Upper lobe of left lung (tissue), 6 donors: ENCODE results near the gene PRDM12. TPM values are rescaled to one million over a fixed set of nuclear protein-coding genes. Genes with fewer than 3 reads are reported as not detected.

ENCODE experiments used
- ATAC-seq, 2 donors: fragments of 200-7000 bp; cut with Tn5 transposase; one replicate each; pipeline ENCODE4 v1.9.1; 2022; ENCODE audit warnings: mild to moderate bottlenecking in 2 of 2, moderate library complexity in 2 of 2; ENCODE audit not compliant: low FRiP score in 2 of 2
- DNase-seq, 2 donors: peaks; one replicate each; pipeline ENCODE4 v3.0.0-alpha.2; 2019 to 2020
- H3K27ac ChIP-seq, 4 donors: fragments of 200-600 bp; sonication (generic); one replicate each; pipeline ENCODE4 v1.5.1; 2016 to 2019
- H3K27me3 ChIP-seq, 4 donors: fragments of 200-600 bp; sonication (generic); one replicate each; pipeline ENCODE4 v1.5.1; 2017 to 2019
- H3K36me3 ChIP-seq, 4 donors: fragments of 200-600 bp; sonication (generic); one replicate each; pipeline ENCODE4 v1.5.1; 2016 to 2019
- H3K4me1 ChIP-seq, 4 donors: fragments of 200-600 bp; sonication (generic); one replicate each; pipeline ENCODE4 v1.5.1; 2018 to 2019
- H3K4me3 ChIP-seq, 4 donors: fragments of 200-600 bp; sonication (generic); one replicate each; pipeline ENCODE4 v1.5.1; 2017 to 2019; ENCODE audit warnings: mild to moderate bottlenecking in 2 of 4, moderate library complexity in 1 of 4
- H3K9me3 ChIP-seq, 4 donors: fragments of 200-600 bp; sonication (generic); one replicate each; pipeline ENCODE4 v1.5.1; 2018 to 2019
- CTCF ChIP-seq, 6 experiments: fragments of 450-650 bp in 4 of 6; fragments of 200-600 bp in 2 of 6; sonication (generic) in 2 of 6; IDR thresholded peaks; one replicate each; pipeline ENCODE4 v1.5.1; 2016 to 2019; ENCODE audit warnings: antibody characterized with exemption in 6 of 6
- EP300 ChIP-seq, 4 donors: sonication (generic); formaldehyde crosslinking; IDR thresholded peaks; one replicate each; pipeline ENCODE4 v1.5.1; 2017; ENCODE audit warnings: antibody characterized with exemption in 4 of 4, control low read depth in 2 of 4
- POLR2A ChIP-seq, 4 donors: fragments of 450-650 bp; IDR thresholded peaks; one replicate each; pipeline ENCODE4 v1.5.1; 2016 to 2017; ENCODE audit warnings: antibody characterized with exemption in 4 of 4, mild to moderate bottlenecking in 2 of 4
- POLR2AphosphoS5 ChIP-seq, 2 donors: sonication (generic); formaldehyde crosslinking; IDR thresholded peaks; one replicate each; pipeline ENCODE4 v1.5.1; 2017; ENCODE audit warnings: antibody characterized with exemption in 2 of 2
- WGBS, 2 donors: methylation state at CpG; one replicate each; pipeline ENCODE4 v1.1.5; 2017 to 2018; 5-methylcytosine and 5-hydroxymethylcytosine counted together
- total RNA-seq, 6 donors: library from RNA; depleted of rRNA in 4 of 6; stranded (reverse); fragments of >200 nt in 4 of 6; gene quantifications; one replicate each; pipeline versions ENCODE4 v1.1.0 to v1.2.1, GENCODE V29; 2016 to 2021
- donor health status: DM: no; HTN: no; CAD: no; lungs with moderate emphysema.
- donor health status: DM: no; HTN: yes; CAD: no; lungs with severe emphysema.

The PRDM12 gene
- total RNA-seq, 6 donors from 2014 or later = 0.10 TPM; not detected in 5

- H3K27ac ChIP-seq = no peak overlapping the region
- no peak overlapping the region for H3K4me3 ChIP-seq
- peaks cover 11 to 38% (median 28%) of the 10 kb centered on the region in 4 donors for H3K36me3 ChIP-seq
- no peaks in the 10 kb centered on the region for H3K4me1 ChIP-seq
- H3K9me3 ChIP-seq = no peaks in the 10 kb centered on the region
- ATAC-seq (no peak), DNase-seq (no peak)
- 90 to 98% methylated on average over 12 to 17 of the region's 17 CpGs for WGBS, 2 donors
- H3K27me3 ChIP-seq = no peaks in the 10 kb centered on the region
- TF ChIP-seq EP300 (IDR thresholded peaks at IDR 0.05) (no peak), CTCF (IDR thresholded peaks at IDR 0.05) (no peak), POLR2AphosphoS5 (IDR thresholded peaks at IDR 0.05) (no peak), POLR2A (IDR thresholded peaks at IDR 0.05) (no peak)
These were observed 24.4 kb upstream of the PRDM12 start for GRCh38 chr9:130639866-130640555.

DNA sequence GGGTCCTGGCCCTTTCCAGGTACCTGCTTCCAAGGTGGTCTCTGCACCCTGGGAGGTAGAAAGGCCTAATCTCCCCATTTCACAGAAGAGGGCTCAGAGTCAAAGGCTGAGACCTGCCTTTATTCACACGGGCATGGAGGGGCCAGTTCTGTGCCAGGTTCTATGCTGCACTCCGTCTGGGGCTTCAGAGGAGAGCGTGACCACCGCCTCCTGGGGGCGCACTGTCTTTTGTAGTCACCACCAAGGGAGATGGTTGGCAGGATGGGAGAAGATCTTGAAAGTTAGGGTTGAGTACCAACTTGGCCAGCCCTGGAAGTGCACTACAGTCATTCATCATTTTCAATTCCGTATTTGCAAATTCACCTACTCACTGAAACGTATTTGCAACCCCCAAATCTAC is 23.7 kb upstream of the PRDM12 start:
- 75 to 81% methylated on average over 7 of the region's 7 CpGs for WGBS, 2 donors
- ATAC-seq (no peak), DNase-seq (no peak)
- Histone ChIP-seq H3K27me3 (no peaks in the 10 kb centered on the region), H3K4me3 (no peak overlapping the region), H3K9me3 (no peaks in the 10 kb centered on the region), H3K27ac (no peak overlapping the region), H3K36me3 (peaks cover 9 to 31% (median 21%) of the 10 kb centered on the region in 4 donors), H3K4me1 (no peaks in the 10 kb centered on the region)
- TF ChIP-seq EP300 (IDR thresholded peaks at IDR 0.05) (no peak), CTCF (IDR thresholded peaks at IDR 0.05) (no peak), POLR2AphosphoS5 (IDR thresholded peaks at IDR 0.05) (no peak), POLR2A (IDR thresholded peaks at IDR 0.05) (no peak)

- no peaks in the 10 kb centered on the region for H3K4me1 ChIP-seq
- H3K4me3 ChIP-seq = no peak overlapping the region
- H3K27ac ChIP-seq = no peak overlapping the region
- no peaks in the 10 kb centered on the region for H3K27me3 ChIP-seq
- WGBS, 2 donors = 74 to 81% methylated on average over 8 of the region's 8 CpGs
- peaks cover 0 to 9% (median 6%) of the 10 kb centered on the region in 4 donors for H3K36me3 ChIP-seq
- no peak for TF ChIP-seq POLR2A (IDR thresholded peaks at IDR 0.05)
- TF ChIP-seq CTCF (IDR thresholded peaks at IDR 0.05) = no peak
- TF ChIP-seq POLR2AphosphoS5 (IDR thresholded peaks at IDR 0.05) = no peak
- TF ChIP-seq EP300 (IDR thresholded peaks at IDR 0.05) = no peak
- ATAC-seq = no peak
- no peaks in the 10 kb centered on the region for H3K9me3 ChIP-seq
- DNase-seq = no peak
These were observed 21.5 kb upstream of the PRDM12 start for GRCh38 chr9:130642926-130643325.

DNA sequence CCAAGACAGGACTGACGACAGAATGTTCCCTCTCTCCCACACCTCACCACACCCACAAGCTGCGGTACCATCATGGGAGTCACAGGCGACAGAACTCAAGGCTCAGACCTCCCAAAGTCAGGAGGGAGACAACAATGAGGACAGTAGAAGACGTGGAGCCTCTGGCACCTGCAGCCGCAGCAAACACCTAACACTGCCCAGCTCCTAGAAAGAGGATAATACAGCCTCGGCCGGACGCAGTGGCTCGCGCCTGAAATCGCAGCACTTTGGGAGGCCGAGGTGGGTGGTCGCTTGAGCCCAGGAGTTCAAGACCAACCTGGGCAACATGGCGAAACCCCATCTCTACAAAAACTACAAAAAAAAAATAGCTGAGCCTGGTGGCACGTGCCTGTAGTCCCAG is 13.2 kb upstream of the PRDM12 start:
- H3K27me3 ChIP-seq = no peaks in the 10 kb centered on the region
- H3K9me3 ChIP-seq = no peaks in the 10 kb centered on the region
- no peaks in the 10 kb centered on the region for H3K36me3 ChIP-seq
- no peak overlapping the region for H3K27ac ChIP-seq
- 78 to 84% methylated on average over 13 to 15 of the region's 15 CpGs for WGBS, 2 donors
- no peak for DNase-seq
- no peak for ATAC-seq
- no peaks in the 10 kb centered on the region for H3K4me1 ChIP-seq
- no peak overlapping the region for H3K4me3 ChIP-seq
- TF ChIP-seq POLR2AphosphoS5 (IDR thresholded peaks at IDR 0.05) = no peak
- no peak for TF ChIP-seq CTCF (IDR thresholded peaks at IDR 0.05)
- TF ChIP-seq EP300 (IDR thresholded peaks at IDR 0.05) = no peak
- no peak for TF ChIP-seq POLR2A (IDR thresholded peaks at IDR 0.05)

- no peak for DNase-seq
- Histone ChIP-seq H3K4me1 (no peaks in the 10 kb centered on the region), H3K36me3 (no peaks in the 10 kb centered on the region), H3K4me3 (no peak overlapping the region), H3K9me3 (no peaks in the 10 kb centered on the region), H3K27ac (no peak overlapping the region), H3K27me3 (no peaks in the 10 kb centered on the region)
- ATAC-seq = no peak
- no peak for TF ChIP-seq POLR2AphosphoS5 (IDR thresholded peaks at IDR 0.05)
- TF ChIP-seq POLR2A (IDR thresholded peaks at IDR 0.05) = no peak
- TF ChIP-seq EP300 (IDR thresholded peaks at IDR 0.05) = no peak
- no peak for TF ChIP-seq CTCF (IDR thresholded peaks at IDR 0.05)
- WGBS, 2 donors = 91 to 95% methylated on average over 17 to 18 of the region's 18 CpGs
These were observed 12.6 kb upstream of the PRDM12 start for GRCh38 chr9:130651752-130652151.
